HCT116 (cell line): ENCODE data around the gene CDK14.

Source experiments
- FOSL1 ChIP-seq: IDR thresholded peaks from 2 replicates; pipeline ENCODE4 v1.6.1; 2012; ENCODE audit warnings: low read depth
- POLR2A ChIP-seq: IDR thresholded peaks from 2 replicates; pipeline ENCODE4 v1.7.0; 2011; ENCODE audit warnings: borderline replicate concordance; ENCODE audit not compliant: insufficient read depth, insufficient read length; ENCODE audit errors: extremely low read depth
- TF ChIP-seq, protein P1 (sequence below), 3 experiments: fragments of 200-600 bp in 1 of 3; sonication (generic) in 1 of 3; IDR thresholded peaks in 2 of 3; conservative IDR thresholded peaks in 1 of 3; 2 replicates each; pipeline ENCODE4 v1.5.1; 2012 to 2017; ENCODE audit warnings: low read depth in 2 of 3, low read length in 2 of 3, antibody characterized with exemption in 1 of 3, borderline replicate concordance in 1 of 3, control low read depth in 1 of 3, mild to moderate bottlenecking in 1 of 3, mixed read lengths in 1 of 3, mixed run types in 1 of 3, moderate library complexity in 1 of 3; ENCODE audit not compliant: insufficient read depth in 1 of 3
- TF ChIP-seq, protein P2 (sequence below): IDR thresholded peaks from 2 replicates; pipeline ENCODE4 v1.6.1; 2011; ENCODE audit warnings: mild to moderate bottlenecking, low read length, moderate library complexity; ENCODE audit not compliant: insufficient replicate concordance; ENCODE audit errors: extremely low read depth

DNA sequence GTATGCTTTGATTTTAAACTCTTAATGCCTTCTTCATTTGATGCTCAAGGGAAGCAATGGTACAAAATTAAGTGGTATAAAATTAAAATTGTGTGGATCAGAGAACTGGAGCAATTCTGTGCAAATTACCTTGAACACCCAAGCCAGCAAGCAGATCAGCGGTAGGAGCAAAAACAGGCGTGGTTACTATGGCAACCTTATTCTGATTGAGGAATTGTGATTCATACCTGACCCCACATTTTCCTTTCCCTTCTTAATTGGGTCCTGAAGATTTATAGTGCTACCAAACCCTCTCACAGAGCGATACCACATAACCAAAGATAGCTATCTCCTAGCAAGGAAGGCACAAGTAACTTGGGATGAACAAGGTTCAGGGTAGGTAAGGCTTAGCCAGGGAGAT is 595.6 kb downstream of the CDK14 start:
- TF ChIP-seq POLR2A (no peak), FOSL1 (no peak)
- TF ChIP-seq, protein P1, sequence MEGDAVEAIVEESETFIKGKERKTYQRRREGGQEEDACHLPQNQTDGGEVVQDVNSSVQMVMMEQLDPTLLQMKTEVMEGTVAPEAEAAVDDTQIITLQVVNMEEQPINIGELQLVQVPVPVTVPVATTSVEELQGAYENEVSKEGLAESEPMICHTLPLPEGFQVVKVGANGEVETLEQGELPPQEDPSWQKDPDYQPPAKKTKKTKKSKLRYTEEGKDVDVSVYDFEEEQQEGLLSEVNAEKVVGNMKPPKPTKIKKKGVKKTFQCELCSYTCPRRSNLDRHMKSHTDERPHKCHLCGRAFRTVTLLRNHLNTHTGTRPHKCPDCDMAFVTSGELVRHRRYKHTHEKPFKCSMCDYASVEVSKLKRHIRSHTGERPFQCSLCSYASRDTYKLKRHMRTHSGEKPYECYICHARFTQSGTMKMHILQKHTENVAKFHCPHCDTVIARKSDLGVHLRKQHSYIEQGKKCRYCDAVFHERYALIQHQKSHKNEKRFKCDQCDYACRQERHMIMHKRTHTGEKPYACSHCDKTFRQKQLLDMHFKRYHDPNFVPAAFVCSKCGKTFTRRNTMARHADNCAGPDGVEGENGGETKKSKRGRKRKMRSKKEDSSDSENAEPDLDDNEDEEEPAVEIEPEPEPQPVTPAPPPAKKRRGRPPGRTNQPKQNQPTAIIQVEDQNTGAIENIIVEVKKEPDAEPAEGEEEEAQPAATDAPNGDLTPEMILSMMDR (IDR thresholded peaks at IDR 0.05 in 2 of 3, conservative IDR thresholded peaks at IDR 0.05 in 1 of 3; ENCODE audit: borderline replicate concordance in 1 of 3, insufficient read depth in 1 of 3, low read depth in 2 of 3, low read length in 2 of 3), result no peak
- TF ChIP-seq, protein P2, sequence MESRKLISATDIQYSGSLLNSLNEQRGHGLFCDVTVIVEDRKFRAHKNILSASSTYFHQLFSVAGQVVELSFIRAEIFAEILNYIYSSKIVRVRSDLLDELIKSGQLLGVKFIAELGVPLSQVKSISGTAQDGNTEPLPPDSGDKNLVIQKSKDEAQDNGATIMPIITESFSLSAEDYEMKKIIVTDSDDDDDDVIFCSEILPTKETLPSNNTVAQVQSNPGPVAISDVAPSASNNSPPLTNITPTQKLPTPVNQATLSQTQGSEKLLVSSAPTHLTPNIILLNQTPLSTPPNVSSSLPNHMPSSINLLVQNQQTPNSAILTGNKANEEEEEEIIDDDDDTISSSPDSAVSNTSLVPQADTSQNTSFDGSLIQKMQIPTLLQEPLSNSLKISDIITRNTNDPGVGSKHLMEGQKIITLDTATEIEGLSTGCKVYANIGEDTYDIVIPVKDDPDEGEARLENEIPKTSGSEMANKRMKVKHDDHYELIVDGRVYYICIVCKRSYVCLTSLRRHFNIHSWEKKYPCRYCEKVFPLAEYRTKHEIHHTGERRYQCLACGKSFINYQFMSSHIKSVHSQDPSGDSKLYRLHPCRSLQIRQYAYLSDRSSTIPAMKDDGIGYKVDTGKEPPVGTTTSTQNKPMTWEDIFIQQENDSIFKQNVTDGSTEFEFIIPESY, result no peak
